Liver (tissue), 9 donors: ENCODE data around the gene TNPO3. TPM values are rescaled to one million over a fixed set of nuclear protein-coding genes. Genes with fewer than 3 reads are reported as not detected.

Source experiments
- DNase-seq: peaks from one replicate; pipeline ENCODE4 v3.0.0-alpha.2; 2017; ENCODE audit warnings: low spot score
- H3K27ac ChIP-seq, 2 donors: one replicate each; pipeline ENCODE4 v1.7.0; 2013; ENCODE audit warnings: inconsistent platforms in 2 of 2, low read length in 2 of 2, control low read depth in 1 of 2, low read depth in 1 of 2, mild to moderate bottlenecking in 1 of 2
- H3K27me3 ChIP-seq, 4 donors: one replicate each; pipeline versions ENCODE4 v1.6.1 to v1.7.0; 2013; ENCODE audit warnings: low read length in 3 of 4, inconsistent platforms in 1 of 4, mild to moderate bottlenecking in 1 of 4, moderate library complexity in 1 of 4; ENCODE audit not compliant: control insufficient read depth in 4 of 4, insufficient read depth in 4 of 4
- H3K36me3 ChIP-seq, 4 donors: one replicate each; pipeline versions ENCODE4 v1.6.1 to v1.7.0; 2013; ENCODE audit warnings: low read length in 3 of 4, mild to moderate bottlenecking in 3 of 4, low read depth in 1 of 4, moderate library complexity in 1 of 4; ENCODE audit not compliant: control insufficient read depth in 4 of 4, insufficient read depth in 3 of 4
- H3K4me1 ChIP-seq, 4 donors: one replicate each; pipeline versions ENCODE4 v1.6.1 to v1.7.0; 2013; ENCODE audit warnings: low read length in 3 of 4, mild to moderate bottlenecking in 3 of 4, moderate library complexity in 1 of 4; ENCODE audit not compliant: control insufficient read depth in 4 of 4, insufficient read depth in 4 of 4
- H3K4me3 ChIP-seq, 3 donors: one replicate each; pipeline versions ENCODE4 v1.6.1 to v1.7.0; 2013; ENCODE audit warnings: low read length in 3 of 3, control low read depth in 1 of 3, low read depth in 1 of 3, mild to moderate bottlenecking in 1 of 3
- H3K9ac ChIP-seq, 2 donors: one replicate each; pipeline ENCODE4 v1.7.0; 2013; ENCODE audit warnings: low read length in 2 of 2, mild to moderate bottlenecking in 2 of 2, moderate library complexity in 2 of 2, control low read depth in 1 of 2, low read depth in 1 of 2
- H3K9me3 ChIP-seq, 4 donors: one replicate each; pipeline versions ENCODE4 v1.6.1 to v1.7.0; 2013; ENCODE audit warnings: low read length in 3 of 4; ENCODE audit not compliant: control insufficient read depth in 4 of 4
- CTCF ChIP-seq: fragments of 150-350 bp; IDR thresholded peaks from 2 replicates; pipeline ENCODE4 v1.5.1; 2017; ENCODE audit warnings: improper control_type of control experiment, low read depth, low read length; ENCODE audit not compliant: missing input control
- EGR1 ChIP-seq, 2 donors: IDR thresholded peaks; 2 replicates each; pipeline ENCODE4 v1.6.1; 2016 to 2018; ENCODE audit warnings: antibody characterized with exemption in 2 of 2, low read depth in 2 of 2
- FOXA1 ChIP-seq: IDR thresholded peaks from 2 replicates; pipeline ENCODE4 v1.6.1; 2016; ENCODE audit warnings: antibody characterized with exemption
- FOXA2 ChIP-seq: IDR thresholded peaks from 2 replicates; pipeline ENCODE4 v1.6.1; 2016; ENCODE audit warnings: antibody characterized with exemption
- GABPA ChIP-seq, 2 donors: IDR thresholded peaks in 1 of 2; conservative IDR thresholded peaks in 1 of 2; 2 replicates each; pipeline ENCODE4 v1.6.1; 2016; ENCODE audit warnings: antibody characterized with exemption in 2 of 2, mild to moderate bottlenecking in 1 of 2, moderate library complexity in 1 of 2
- HNF4A ChIP-seq, 2 donors: conservative IDR thresholded peaks; 2 replicates each; pipeline ENCODE4 v1.6.1; 2016; ENCODE audit warnings: antibody characterized with exemption in 2 of 2, mild to moderate bottlenecking in 2 of 2
- HNF4G ChIP-seq: IDR thresholded peaks from 2 replicates; pipeline ENCODE4 v1.6.1; 2016; ENCODE audit warnings: antibody characterized with exemption
- JUND ChIP-seq, 2 donors: IDR thresholded peaks; 2 replicates each; pipeline ENCODE4 v1.6.1; 2016; ENCODE audit warnings: antibody characterized with exemption in 2 of 2
- MAX ChIP-seq: IDR thresholded peaks from 2 replicates; pipeline ENCODE4 v1.6.1; 2016; ENCODE audit warnings: antibody characterized with exemption
- RAD21 ChIP-seq, 2 donors: IDR thresholded peaks; 2 replicates each; pipeline ENCODE4 v1.6.1; 2016; ENCODE audit warnings: antibody characterized with exemption in 2 of 2, mild to moderate bottlenecking in 2 of 2
- RXRA ChIP-seq, 2 donors: IDR thresholded peaks; 2 replicates each; pipeline ENCODE4 v1.6.1; 2017 to 2018; ENCODE audit warnings: antibody characterized with exemption in 2 of 2, mild to moderate bottlenecking in 1 of 2
- SP1 ChIP-seq: IDR thresholded peaks from 2 replicates; pipeline ENCODE4 v1.6.1; 2018; ENCODE audit warnings: antibody characterized with exemption, mild to moderate bottlenecking
- TAF1 ChIP-seq: conservative IDR thresholded peaks from 2 replicates; pipeline ENCODE4 v1.6.1; 2016; ENCODE audit warnings: antibody characterized with exemption, mild to moderate bottlenecking
- YY1 ChIP-seq: IDR thresholded peaks from 2 replicates; pipeline ENCODE4 v1.6.1; 2016; ENCODE audit warnings: antibody characterized with exemption, mild to moderate bottlenecking
- ZBTB33 ChIP-seq: IDR thresholded peaks from 2 replicates; pipeline ENCODE4 v1.6.1; 2016; ENCODE audit warnings: antibody characterized with exemption
- WGBS: extraction: QIAGEN DNeasy Blood & Tissue Kit; methylation state at CpG from one replicate; pipeline ENCODE4 v1.1.7; 2013; 5-methylcytosine and 5-hydroxymethylcytosine counted together
- polyA plus RNA-seq, 2 donors: library from polyadenylated mRNA; stranded (reverse) in 1 of 2; unstranded in 1 of 2; fragments of 200-250 nt in 1 of 2; fragments of >200 nt in 1 of 2; fragmentation: Nextera tagmentation in 1 of 2; extraction: Ambion mirVana in 1 of 2; gene quantifications; one replicate each; pipeline versions ENCODE4 v1.2.1 to v1.2.3, GENCODE V29; 2013 to 2015
- total RNA-seq, 2 donors: library from RNA; depleted of rRNA; stranded (reverse); fragments of >200 nt; gene quantifications; one replicate each; pipeline ENCODE4 v1.2.3, GENCODE V29; 2014
- TF ChIP-seq, protein P1 (sequence below): IDR thresholded peaks from 2 replicates; pipeline ENCODE4 v1.6.1; 2016; ENCODE audit warnings: antibody characterized with exemption, mild to moderate bottlenecking
- TF ChIP-seq, protein P2 (sequence below): IDR thresholded peaks from 2 replicates; pipeline ENCODE4 v1.6.1; 2016; ENCODE audit warnings: antibody characterized with exemption
- donor health status: healthy.
- donor health status: healthy.
- donor health status: healthy.
- donor health status: healthy.
- donor health status: healthy.

The TNPO3 gene
- total and polyA plus RNA-seq, 4 donors: 9.2 to 38.9 (median 20.0) TPM

GRCh38 chr7:128985660-128986059, 69.3 kb downstream of the TNPO3 start (continued):
- TF ChIP-seq MAX (no peak), SP1 (no peak)

- TF ChIP-seq FOXA1: no peak
- TF ChIP-seq CTCF: no peak
- TF ChIP-seq RXRA (IDR thresholded peaks at IDR 0.05): no peak
- no peak for TF ChIP-seq RAD21 (IDR thresholded peaks at IDR 0.05)
- TF ChIP-seq HNF4G: no peak
- TF ChIP-seq FOXA2: no peak
- no peak for TF ChIP-seq SP1
- no peak for TF ChIP-seq EGR1 (IDR thresholded peaks at IDR 0.05; ENCODE audit: low read depth in 2 of 2)
- no peak for TF ChIP-seq TAF1
- TF ChIP-seq YY1: no peak
- TF ChIP-seq, protein P1, sequence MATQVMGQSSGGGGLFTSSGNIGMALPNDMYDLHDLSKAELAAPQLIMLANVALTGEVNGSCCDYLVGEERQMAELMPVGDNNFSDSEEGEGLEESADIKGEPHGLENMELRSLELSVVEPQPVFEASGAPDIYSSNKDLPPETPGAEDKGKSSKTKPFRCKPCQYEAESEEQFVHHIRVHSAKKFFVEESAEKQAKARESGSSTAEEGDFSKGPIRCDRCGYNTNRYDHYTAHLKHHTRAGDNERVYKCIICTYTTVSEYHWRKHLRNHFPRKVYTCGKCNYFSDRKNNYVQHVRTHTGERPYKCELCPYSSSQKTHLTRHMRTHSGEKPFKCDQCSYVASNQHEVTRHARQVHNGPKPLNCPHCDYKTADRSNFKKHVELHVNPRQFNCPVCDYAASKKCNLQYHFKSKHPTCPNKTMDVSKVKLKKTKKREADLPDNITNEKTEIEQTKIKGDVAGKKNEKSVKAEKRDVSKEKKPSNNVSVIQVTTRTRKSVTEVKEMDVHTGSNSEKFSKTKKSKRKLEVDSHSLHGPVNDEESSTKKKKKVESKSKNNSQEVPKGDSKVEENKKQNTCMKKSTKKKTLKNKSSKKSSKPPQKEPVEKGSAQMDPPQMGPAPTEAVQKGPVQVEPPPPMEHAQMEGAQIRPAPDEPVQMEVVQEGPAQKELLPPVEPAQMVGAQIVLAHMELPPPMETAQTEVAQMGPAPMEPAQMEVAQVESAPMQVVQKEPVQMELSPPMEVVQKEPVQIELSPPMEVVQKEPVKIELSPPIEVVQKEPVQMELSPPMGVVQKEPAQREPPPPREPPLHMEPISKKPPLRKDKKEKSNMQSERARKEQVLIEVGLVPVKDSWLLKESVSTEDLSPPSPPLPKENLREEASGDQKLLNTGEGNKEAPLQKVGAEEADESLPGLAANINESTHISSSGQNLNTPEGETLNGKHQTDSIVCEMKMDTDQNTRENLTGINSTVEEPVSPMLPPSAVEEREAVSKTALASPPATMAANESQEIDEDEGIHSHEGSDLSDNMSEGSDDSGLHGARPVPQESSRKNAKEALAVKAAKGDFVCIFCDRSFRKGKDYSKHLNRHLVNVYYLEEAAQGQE: no peak
- TF ChIP-seq ZBTB33: no peak
- TF ChIP-seq JUND (IDR thresholded peaks at IDR 0.05): no peak
- TF ChIP-seq GABPA (IDR thresholded peaks at IDR 0.05 in 1 of 2, conservative IDR thresholded peaks at IDR 0.05 in 1 of 2): no peak
- TF ChIP-seq, protein P2, sequence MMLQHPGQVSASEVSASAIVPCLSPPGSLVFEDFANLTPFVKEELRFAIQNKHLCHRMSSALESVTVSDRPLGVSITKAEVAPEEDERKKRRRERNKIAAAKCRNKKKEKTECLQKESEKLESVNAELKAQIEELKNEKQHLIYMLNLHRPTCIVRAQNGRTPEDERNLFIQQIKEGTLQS: no peak
- TF ChIP-seq MAX: no peak
- TF ChIP-seq HNF4A (conservative IDR thresholded peaks at IDR 0.05): no peak
- Histone ChIP-seq H3K36me3 (peaks cover 3 to 73% (median 49%) of the 10 kb centered on the region in 4 donors), H3K9me3 (no peaks in the 10 kb centered on the region), H3K9ac (no peak overlapping the region), H3K27ac (no peak overlapping the region), H3K27me3 (no peaks in the 10 kb centered on the region), H3K4me3 (no peak overlapping the region), H3K4me1 (no peaks in the 10 kb centered on the region)
- 97% methylated on average over 2 of the region's 2 CpGs for WGBS
- DNase-seq: no peak
Observed at GRCh38 chr7:128982105-128982504, 72.8 kb downstream of the TNPO3 start.
